PC-3 (cell line): ENCODE results near the gene NOTCH1.

Experiments used
- EZH2 ChIP-seq: fragments of 300-600 bp; sonication (generic); IDR thresholded peaks from one replicate; pipeline ENCODE4 v1.6.1; 2017; ENCODE audit warnings: antibody characterized with exemption, mild to moderate bottlenecking, low read length; ENCODE audit not compliant: unreplicated experiment
- EZH2phosphoT487 ChIP-seq: fragments of 300-600 bp; sonication (generic); IDR thresholded peaks from 2 replicates; pipeline ENCODE4 v1.6.1; 2018; ENCODE audit warnings: mild to moderate bottlenecking, antibody characterized with exemption, low read length, borderline replicate concordance
- TF ChIP-seq, protein P1 (sequence below): fragments of 300-600 bp; sonication (generic); conservative IDR thresholded peaks from 2 replicates; pipeline ENCODE4 v1.5.1; 2017; ENCODE audit warnings: antibody characterized with exemption, low read depth, mild to moderate bottlenecking, low read length

DNA sequence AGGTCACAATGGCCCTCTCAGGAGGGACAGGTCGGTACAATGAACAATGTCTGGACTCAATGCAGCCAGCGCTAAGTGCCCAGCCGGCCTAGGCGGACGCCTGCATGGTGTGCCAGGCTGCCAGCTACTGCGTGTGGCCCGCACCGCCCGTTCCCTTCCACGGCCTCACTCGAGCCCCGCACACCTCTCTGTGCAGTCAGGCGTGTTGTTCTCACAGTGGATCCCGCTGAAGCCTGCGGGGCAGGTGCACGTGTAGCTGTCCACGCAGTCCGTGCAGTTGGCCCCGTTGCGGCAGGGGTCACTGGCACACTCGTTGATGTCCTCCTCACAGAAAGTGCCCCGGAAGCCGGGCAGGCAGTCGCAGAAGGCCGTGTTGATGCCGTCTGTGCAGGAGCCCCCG lies 36.3 kb downstream of the NOTCH1 start:
- TF ChIP-seq EZH2phosphoT487 (no peak), EZH2 (no peak)
- TF ChIP-seq, protein P1, sequence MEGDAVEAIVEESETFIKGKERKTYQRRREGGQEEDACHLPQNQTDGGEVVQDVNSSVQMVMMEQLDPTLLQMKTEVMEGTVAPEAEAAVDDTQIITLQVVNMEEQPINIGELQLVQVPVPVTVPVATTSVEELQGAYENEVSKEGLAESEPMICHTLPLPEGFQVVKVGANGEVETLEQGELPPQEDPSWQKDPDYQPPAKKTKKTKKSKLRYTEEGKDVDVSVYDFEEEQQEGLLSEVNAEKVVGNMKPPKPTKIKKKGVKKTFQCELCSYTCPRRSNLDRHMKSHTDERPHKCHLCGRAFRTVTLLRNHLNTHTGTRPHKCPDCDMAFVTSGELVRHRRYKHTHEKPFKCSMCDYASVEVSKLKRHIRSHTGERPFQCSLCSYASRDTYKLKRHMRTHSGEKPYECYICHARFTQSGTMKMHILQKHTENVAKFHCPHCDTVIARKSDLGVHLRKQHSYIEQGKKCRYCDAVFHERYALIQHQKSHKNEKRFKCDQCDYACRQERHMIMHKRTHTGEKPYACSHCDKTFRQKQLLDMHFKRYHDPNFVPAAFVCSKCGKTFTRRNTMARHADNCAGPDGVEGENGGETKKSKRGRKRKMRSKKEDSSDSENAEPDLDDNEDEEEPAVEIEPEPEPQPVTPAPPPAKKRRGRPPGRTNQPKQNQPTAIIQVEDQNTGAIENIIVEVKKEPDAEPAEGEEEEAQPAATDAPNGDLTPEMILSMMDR: no peak
